Mucosa of gallbladder (tissue), 1 donor: ENCODE data around the gene DPP6. TPM values are rescaled to one million over a fixed set of nuclear protein-coding genes. Genes with fewer than 3 reads are reported as not detected.

Experiments
- DNase-seq: peaks from one replicate; pipeline ENCODE4 v3.0.0-alpha.2; 2020; ENCODE audit warnings: low spot score
- total RNA-seq: library from RNA; stranded (reverse); gene quantifications from one replicate; pipeline ENCODE4 v1.2.1, GENCODE V29; 2021
- donor health status: DM: no; HTN: no; CAD: no.

The DPP6 gene
- total RNA-seq, 1 donor from 2014 or later, result 0.35 TPM

GRCh38 chr7:154875297-154875696 lies 823.1 kb downstream of the DPP6 start:
- no peak for DNase-seq

GRCh38 chr7:154876516-154876915 lies 824.3 kb downstream of the DPP6 start:
- DNase-seq, result no peak

GRCh38 chr7:154877031-154877430 lies 824.8 kb downstream of the DPP6 start:
- DNase-seq, result no peak

GRCh38 chr7:154879629-154880028 lies 827.4 kb downstream of the DPP6 start:
- no peak for DNase-seq

DNA sequence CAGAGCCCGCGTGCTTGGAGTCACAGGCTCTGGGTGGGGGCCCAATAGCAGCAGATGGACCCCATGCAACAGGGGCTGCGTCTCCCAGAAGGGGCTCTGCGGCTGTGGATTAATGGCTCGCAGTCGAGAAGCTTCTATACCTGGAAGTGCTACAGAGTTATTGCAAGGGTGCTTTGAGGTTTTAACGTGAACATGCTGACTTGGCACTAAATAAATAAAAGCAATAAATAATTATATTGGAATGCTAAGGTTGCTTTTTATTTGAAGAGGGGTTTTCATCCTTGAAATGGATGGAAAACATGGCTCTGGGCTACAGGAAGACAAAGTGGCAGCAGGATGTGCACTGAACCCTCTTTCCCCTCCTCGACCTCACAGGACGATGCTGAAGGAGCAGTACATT lies 828.3 kb downstream of the DPP6 start:
- no peak for DNase-seq

DNA sequence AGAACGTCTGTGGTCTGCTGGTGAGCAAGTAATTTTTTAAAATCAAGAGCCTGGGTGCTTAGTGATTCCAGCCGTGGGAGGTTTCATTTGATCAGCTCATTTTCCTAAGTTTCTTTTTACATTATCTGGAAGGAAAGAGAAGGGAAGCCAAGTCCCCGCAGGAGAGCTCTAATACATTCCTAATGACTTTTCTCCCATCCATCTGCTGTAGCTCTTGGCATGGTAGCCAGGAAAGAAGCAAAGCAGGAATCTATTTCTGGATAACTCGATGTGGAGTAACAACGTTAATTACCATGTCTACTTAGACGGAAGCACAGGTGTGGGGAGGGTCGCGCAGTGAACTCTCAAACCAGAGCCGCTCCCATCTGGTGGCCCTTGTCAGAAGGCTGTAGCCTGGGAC lies 828.8 kb downstream of the DPP6 start:
- no peak for DNase-seq

- DNase-seq, result no peak
Measured at GRCh38 chr7:154881526-154881925, 829.3 kb downstream of the DPP6 start.

DNA sequence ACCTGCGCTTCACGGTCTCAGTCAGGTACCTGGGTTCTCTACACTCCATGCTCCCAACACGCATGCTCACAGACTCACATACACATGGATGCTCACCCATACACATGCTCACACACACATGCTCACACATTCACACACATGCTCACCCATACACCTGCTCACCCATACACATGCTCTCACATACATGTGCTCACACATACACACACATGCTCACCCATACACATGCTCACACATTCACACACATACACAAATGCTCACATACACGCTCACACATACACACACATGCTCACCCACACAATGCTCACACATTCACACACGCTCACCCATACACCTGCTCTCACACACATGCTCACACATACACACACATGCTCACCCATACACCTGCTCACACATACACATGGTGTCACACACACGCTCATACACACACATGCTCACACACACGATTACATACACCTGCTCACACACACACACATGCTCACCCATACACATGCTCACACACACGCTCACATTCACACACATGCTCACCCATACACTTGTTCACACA lies 830.8 kb downstream of the DPP6 start:
- DNase-seq, result no peak

DNA sequence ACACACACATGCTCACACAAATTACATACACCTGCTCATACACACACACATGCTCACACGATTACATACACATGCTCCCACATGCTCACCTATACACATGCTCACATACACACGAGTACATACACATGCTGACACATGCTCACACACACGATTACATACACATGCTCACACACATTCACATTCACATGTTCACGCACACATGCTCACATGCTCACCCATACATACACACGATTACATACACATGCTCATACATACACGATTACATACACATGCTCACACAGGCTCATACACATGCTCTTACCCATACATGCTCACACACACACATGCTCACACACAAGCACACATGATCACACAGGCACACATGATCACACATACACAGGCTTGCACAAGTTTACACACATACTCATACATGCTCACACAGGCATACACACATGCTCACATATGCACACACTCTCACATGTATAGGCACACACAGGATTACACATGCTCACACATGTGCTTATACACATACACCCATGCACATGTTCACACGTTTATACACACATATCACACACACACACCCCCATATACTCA lies 832.2 kb downstream of the DPP6 start:
- no peak for DNase-seq

GRCh38 chr7:154886591-154886990 lies 834.4 kb downstream of the DPP6 start:
- DNase-seq, result no peak

DNA sequence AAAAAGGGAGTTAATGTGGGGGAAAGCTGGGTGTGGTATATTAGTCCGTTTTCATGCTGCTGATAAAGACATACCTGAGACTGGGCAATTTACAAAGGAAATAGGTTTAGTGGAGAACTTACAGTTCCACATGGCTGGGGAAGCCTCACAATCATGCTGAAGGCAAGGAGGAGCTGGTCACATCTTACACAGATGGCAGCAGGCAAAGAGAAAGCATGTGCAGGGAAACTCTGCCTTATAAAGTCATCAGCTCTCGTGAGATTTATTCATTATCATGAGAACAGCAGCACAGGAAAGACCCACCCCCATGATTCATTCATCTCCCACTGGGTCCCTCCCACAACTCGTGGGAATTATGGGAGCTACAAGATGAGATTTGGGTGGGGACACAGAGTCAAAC lies 836.5 kb downstream of the DPP6 start:
- no peak for DNase-seq

- no peak for DNase-seq
Measured at GRCh38 chr7:154892459-154892858, 840.3 kb downstream of the DPP6 start.

DNA sequence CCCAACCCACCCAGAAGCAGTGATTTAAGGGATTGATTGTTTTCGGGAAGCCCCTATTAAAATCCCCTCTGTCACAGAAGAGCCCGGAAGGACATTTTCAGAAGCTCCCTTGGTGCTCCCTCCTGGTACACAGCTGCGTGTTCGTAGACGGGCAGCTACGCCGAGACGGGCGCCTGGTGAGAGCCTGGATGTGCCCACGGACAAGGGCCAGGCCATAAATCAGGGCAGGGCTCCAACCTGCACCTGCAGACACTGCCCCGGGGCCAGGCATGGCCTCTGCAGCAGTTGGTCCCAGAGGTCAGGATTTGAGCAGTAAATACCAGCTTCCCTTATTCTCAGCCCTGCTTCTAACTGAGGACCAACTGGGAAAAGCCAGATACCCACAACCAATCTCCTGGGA lies 843.9 kb downstream of the DPP6 start:
- DNase-seq, result no peak

- no peak for DNase-seq
Measured at GRCh38 chr7:154898973-154899855, 847.0 kb downstream of the DPP6 start.

DNA sequence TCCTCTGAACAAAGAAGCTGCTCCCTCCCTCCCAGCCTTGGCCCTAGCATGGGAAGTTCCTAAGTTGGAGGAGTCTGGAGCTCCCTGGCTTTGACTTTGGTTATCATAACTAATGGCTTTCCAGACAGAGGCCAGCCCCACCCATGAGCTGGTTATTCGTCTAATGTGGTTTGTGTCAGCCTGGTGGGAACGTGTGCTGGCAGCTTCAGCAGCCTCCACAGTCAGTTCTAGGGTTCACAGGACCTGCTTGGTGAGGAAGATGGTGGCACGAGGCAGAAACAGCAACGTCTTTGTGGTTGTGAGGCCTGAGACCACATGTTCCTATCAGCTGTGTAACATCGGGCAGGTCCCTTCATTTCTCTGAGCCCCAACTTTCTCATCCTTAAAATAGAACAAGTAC lies 847.7 kb downstream of the DPP6 start:
- DNase-seq, result no peak

DNA sequence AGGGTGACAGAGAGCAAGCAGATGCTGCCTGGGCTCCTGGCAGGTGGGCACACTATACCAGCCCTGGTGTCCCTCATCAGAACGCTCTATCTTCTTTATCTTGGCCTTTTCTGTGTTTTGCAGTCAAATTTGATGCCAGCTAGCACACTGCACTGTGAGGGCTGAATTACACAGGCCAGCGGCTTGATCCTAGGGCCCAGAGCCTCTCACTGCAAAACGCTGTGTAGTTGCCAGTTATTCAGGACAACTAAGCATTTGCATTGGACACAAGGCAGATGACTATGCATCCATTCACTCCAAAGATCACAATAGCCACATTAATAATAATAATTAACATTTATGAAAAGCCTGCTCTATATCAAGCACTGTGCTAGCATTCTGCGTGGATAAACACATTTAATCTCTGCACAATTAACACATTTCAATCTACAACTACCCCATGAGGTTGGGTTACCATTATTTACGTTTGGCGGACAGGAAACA lies 850.4 kb downstream of the DPP6 start:
- no peak for DNase-seq

- DNase-seq, result peak; percentile 13
Measured at GRCh38 chr7:154903083-154903731, 851.0 kb downstream of the DPP6 start.

GRCh38 chr7:154905146-154905545 lies 852.9 kb downstream of the DPP6 start:
- no peak for DNase-seq

DNA sequence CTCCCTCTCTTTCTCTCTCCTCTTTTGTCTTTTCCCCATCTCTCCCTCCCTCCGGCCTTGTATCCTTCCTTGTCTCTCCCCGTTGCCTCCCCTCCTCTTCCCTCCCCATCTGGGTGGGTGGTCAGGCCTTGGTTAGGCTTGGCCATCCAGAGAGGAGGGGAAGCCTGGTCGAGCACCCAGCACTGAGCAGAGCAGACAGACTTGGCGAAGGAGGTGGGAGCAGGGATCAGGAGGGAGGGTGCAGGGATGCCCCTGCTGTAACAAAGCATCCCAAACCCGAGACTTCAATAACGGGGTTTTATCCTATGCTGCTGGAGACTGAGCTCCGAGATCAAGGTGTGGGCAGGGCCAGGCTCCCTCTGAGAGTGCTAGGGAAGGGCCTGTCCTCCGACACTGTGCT lies 853.4 kb downstream of the DPP6 start:
- no peak for DNase-seq

DNA sequence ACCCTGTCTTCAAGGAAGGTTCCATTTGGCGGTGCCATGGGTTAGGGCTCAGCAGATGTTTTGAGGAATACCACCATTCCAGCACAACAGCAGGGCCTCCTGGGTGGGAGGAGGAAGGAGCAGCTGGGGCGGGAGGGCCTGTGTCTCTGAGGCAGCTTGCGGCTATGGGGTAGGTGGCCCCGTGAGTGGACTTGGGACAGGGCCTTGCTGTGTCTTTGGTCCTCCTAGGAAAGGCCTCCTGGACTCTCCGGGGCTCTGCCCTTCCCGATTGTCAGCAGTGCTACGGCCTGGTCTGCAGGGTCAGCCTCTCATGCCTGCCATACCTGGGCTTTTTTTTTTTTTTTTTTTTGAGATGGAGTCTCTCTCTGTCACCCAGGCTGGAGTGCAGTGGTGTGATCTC lies 854.0 kb downstream of the DPP6 start:
- no peak for DNase-seq

DNA sequence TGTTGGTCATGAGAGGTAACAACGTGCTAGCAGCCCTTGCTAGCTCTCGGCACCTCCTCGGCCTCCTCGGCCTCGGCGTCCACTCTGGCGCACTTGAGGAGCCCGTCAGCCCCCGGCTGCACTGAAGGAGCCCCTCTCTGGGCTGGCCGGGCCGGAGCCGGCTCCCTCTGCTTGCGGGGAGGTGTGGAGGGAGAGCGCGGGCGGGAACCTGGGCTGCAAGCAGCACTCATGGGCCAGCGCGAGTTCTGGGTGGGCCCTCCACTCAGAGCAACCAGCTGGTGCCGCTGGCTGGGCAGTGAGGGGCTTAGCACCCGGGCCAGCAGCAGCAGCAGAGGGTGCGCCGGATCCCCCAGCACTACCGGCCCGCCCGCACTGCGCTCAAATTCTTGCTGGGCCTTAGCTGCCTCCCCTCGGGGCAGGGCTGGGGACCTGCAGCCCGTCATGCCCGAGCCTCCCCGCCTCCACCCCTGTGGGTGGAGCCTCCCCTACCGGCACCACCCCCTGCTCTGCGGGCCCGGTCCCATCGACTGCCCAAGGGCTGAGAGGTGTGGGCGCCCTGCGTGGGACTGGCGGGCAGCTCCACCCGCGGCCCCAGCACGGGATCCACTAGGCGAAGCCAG lies 854.6 kb downstream of the DPP6 start:
- DNase-seq, result no peak
